Astrocyte of the spinal cord (primary cell): ENCODE measurements around the gene ENTHD1.
"Not testable (repeated sequence)": the region's sequence is repeated elsewhere in the genome, so short reads cannot be mapped to it uniquely, and the experiment has no call there.

Source experiments
- DNase-seq: peaks from one replicate; pipeline ENCODE4 v3.0.0; 2011; ENCODE audit warnings: low read depth, low spot score
- H3K4me3 ChIP-seq: 2 replicates; pipeline ENCODE4 v1.5.1; 2011; ENCODE audit warnings: low read depth, mild to moderate bottlenecking, low read length, moderate library complexity
- in situ Hi-C: cut with HindIII; loops from 2 replicates; pipeline ENCODE4 v1.10.0; 2017; ENCODE audit warnings: low sequenced_read_pairs
- TF ChIP-seq, protein P1 (sequence below): IDR thresholded peaks from 2 replicates; pipeline ENCODE4 v1.5.1; 2012; ENCODE audit warnings: low read depth, mild to moderate bottlenecking, low read length, inconsistent platforms

The ENTHD1 gene

DNA sequence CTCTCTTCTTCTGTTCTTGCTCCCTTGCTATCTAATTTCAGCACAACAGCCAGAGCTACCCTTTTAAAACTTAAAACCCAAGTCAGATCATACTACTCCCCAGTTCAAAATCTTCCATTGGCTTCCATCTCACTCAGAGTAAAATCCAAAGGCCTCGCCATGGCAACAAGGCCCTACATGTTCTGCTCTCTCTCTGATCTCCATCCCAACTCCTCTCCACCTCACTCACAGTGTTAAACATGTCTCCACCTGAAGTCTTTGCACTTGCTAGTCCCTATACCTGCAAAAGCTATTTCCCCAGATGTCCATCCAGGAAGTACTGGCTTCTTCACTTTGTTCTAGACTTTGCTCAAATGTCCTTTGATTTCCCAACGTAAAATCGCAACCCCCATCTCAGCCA, 4.3 kb upstream of the ENTHD1 start:
- in situ Hi-C loops: no loop called here

DNA sequence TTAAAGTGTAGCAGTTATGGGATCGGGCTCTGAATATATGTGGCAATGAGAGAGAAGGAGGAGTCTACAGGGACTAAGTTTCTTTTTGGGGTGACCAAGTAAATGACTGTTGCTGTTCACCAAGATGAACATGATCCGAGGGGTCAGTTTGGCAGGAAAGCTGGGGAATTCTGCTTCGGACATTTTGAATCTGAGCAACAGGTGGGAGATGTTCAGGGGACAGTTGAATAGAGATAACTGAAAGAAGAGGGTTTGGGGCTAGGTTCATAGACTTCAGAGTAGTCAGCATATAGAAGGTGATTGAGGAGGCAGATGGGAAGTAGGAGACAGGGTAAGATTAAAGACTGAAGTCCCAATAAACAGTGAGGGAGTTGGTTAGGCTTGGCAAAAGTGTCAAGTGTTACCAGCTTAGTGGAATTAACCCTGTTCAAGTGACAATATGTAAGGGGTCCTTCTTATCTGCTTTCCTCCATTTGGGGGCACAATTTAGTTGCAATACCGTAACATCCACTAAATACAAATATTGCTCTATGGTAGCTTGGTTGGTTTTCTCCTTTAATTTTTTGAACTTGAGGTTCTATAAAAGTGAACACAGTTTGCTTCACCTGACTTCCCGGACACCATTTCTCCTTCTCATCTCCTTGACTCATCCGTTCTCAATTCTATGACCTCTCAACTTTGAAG, 2.9 kb upstream of the ENTHD1 start:
- no peak for DNase-seq
- in situ Hi-C loops: no loop called here
- no peak overlapping the region for H3K4me3 ChIP-seq
- TF ChIP-seq, protein P1, sequence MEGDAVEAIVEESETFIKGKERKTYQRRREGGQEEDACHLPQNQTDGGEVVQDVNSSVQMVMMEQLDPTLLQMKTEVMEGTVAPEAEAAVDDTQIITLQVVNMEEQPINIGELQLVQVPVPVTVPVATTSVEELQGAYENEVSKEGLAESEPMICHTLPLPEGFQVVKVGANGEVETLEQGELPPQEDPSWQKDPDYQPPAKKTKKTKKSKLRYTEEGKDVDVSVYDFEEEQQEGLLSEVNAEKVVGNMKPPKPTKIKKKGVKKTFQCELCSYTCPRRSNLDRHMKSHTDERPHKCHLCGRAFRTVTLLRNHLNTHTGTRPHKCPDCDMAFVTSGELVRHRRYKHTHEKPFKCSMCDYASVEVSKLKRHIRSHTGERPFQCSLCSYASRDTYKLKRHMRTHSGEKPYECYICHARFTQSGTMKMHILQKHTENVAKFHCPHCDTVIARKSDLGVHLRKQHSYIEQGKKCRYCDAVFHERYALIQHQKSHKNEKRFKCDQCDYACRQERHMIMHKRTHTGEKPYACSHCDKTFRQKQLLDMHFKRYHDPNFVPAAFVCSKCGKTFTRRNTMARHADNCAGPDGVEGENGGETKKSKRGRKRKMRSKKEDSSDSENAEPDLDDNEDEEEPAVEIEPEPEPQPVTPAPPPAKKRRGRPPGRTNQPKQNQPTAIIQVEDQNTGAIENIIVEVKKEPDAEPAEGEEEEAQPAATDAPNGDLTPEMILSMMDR: no peak

More for the DNA sequence above, 4.3 kb upstream of the ENTHD1 start:
- DNase-seq: no peak
- TF ChIP-seq, protein P1: no peak
- H3K4me3 ChIP-seq: no peak overlapping the region

DNA sequence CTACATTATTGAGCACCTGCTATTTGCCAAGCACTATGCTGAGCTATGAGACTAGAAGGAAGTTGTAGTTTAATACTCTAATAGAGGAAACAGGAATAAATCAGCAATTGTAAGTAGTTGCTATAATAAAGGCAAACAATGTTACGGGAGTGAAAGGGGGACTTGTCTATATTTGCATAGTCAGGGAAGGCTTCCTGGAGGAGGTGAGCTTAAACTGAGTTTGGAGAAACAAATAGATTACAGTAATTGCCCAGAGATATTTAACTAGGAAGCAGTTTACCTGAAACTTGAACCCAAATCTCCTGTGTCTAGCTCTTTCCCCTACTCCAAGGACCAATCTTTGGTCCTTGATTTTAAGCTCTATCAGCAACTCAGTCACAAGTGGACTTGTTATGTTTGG, 2.1 kb upstream of the ENTHD1 start:
- H3K4me3 ChIP-seq: no peak overlapping the region
- in situ Hi-C loops: no loop called here
- TF ChIP-seq, protein P1: no peak
- no peak for DNase-seq

DNA sequence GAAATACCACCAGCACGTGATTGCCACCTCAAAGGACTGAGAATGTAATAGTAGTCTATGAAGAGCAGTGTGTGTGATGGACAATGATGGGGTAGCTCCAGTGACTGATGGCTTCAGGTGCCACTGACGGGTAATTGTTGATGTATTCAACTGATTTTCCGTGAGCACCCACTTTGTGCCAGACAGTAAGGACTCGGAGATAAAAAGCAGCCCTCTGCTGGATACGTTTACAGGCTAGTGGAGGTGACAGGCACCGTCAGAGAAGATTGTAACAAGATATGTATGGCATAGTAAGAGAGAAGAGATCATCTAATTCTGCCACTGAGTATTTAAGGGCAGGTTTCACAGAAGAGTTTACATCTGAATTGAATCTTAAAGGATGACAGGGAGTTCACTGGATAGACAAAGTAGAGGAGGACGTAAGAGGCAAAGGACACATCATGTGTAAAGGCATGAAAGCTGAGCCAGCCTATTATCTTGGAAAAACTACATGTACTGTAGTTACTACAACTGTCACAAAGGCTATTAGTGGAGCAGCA, 1.1 kb upstream of the ENTHD1 start:
- in situ Hi-C loops: no loop called here
- H3K4me3 ChIP-seq: no peak overlapping the region
- TF ChIP-seq, protein P1: no peak
- DNase-seq: no peak

DNA sequence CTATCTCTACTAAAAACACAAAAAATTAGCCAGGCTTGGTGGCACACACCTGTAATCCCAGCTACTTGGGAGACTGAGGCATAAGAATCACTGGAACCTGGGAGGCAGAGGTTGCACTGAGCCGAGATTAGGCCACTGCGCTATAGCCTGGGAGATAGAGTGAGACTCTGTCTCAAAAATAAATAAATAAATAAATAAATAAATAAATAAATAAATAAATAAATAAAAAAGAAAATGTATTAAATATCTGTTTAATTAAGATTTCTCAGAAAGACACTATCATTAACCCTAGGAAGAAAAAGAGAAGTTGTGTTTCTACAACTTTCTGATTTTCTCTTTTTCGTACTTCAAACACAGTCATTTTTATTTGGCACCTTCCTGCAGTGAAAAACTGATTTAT, 3.6 kb downstream of the ENTHD1 start:
- in situ Hi-C loops, DNase-seq, H3K4me3 ChIP-seq: not testable (repeated sequence)

DNA sequence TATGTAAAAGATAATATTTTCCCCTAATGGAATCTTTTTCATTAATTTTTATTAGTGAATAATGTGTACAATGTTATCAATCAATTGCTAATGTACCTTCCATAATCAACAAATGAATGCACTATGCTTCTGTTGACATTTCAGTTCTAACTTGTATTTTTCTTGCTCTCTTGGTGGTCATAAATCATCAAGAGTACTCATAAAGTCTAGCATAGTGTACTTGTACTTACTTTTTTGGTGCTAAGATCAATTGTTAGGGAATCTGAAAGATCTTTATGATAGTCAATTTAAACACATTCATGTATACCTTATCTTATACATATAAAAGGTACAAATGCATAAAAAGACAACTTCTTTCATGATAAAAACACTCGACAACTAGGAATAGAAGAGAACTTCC, 10.5 kb downstream of the ENTHD1 start:
- no peak for DNase-seq
- H3K4me3 ChIP-seq: no peak overlapping the region
- TF ChIP-seq, protein P1: no peak
- in situ Hi-C loops: no loop called here

DNA sequence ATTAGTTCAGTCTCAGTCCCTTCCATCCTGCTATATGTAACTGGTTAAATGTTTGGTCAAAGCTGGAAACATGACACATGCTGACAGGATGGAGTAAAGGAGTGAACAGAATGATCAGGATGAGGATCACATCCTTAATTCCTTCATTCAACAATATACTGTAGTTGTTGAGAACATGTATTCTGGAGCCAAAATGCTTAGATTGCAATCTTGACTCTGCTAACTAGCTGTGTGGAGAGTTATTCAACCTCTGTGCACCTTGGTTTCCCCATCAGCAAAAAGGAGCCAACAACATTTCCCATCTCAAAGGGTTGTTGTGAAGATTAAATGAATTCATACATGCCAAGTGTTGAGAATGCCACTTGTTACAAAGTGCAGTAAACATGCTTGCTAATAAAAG, 12.8 kb downstream of the ENTHD1 start:
- TF ChIP-seq, protein P1: no peak
- H3K4me3 ChIP-seq: no peak overlapping the region
- in situ Hi-C loops: no loop called here
- DNase-seq: no peak
